UCSD-AML1 (cell line): ENCODE results near the gene HLA-DQA1.
"Not testable (repeated sequence)": the region's sequence is repeated elsewhere in the genome, so short reads cannot be mapped to it uniquely, and the experiment has no call there.

Experiments
- DNase-seq: peaks from one replicate; lab custom pipeline; 2025; ENCODE audit not compliant: unreplicated experiment; lab: John Stamatoyannopoulos, UW

HLA-DQA1 gene

DNA sequence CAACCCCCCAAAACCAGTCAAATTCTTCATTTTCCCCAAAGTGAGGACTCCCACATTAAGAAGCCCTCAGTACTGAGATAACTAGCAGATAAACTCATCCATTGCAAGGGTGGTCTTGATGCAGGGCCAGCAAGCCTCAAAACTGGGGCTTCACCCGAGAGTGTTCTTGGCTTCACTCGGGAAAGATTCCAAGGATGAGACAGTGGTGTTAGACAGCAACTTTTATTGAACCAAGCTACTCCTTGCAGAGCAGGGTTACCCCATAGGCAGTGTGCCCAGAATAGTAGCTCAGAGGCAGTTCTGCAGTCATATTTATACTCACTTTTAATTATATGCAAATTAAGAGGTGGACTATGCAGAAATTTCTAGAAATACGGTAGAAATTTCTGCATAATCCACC is 15.8 kb upstream of the HLA-DQA1 start:
- DNase-seq, result no peak

GRCh38 chr6:32622545-32623401 is 14.4 kb upstream of the HLA-DQA1 start:
- DNase-seq, result peak; percentile 32

GRCh38 chr6:32623693-32624092 is 13.5 kb upstream of the HLA-DQA1 start:
- DNase-seq, result no peak

DNA sequence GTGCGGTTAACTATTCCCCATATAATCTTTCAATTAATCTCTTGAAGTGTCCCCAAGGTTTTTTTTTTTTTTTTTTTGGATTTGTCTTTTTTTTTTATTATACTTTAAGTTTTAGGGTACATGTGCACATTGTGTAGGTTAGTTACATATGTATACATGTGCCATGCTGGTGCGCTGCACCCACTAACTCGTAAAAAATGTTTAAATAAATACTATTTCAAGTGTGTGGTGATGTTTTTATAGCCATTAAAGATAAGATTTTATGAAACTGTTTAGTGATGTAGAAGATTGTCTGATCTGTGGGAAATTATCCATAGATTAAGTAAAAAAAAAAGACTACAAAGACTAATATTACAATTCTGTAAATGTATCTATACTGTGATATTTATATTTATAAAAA is 12.6 kb upstream of the HLA-DQA1 start:
- no peak for DNase-seq

DNA sequence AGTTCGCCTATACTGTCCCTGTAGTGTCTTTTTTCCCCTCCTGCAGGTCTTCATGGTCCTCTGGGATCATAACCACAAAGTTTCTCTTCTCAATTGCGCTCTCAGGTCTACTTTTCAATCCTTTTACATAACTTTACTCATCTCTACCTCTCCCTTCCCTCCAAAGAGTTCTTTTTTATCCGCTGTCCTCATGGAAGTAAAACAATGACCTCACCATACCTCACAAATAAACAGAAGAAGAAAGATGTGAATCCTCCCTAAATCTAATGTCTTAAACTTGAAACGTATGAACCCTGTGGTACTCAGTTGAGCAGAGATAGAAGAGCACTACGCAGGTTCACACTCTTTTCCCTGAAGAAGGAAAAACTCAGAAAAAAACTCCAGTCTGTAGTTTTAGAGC is 12.1 kb upstream of the HLA-DQA1 start:
- DNase-seq, result no peak

DNA sequence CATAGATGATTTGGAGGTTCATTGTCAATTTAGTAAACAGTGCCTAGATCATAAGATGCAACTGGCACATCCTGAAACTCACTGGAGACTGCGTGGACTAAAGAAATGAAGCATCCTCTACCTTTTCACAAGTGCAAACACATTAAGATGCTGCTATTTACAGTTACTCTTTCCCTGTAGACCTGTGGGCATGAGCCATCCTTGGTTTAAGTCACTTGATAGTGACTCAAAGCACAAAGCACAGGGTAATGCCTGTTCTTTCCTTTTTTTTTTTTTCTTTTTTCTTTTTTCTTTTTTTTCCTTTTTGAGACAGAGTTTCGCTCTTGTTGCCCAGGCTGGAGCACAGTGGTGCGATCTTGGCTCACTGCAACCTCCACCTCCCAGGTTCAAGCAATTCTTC is 10.0 kb upstream of the HLA-DQA1 start:
- DNase-seq, result no peak

GRCh38 chr6:32627831-32628230 is 9.4 kb upstream of the HLA-DQA1 start:
- no peak for DNase-seq

GRCh38 chr6:32629793-32630192 is 7.4 kb upstream of the HLA-DQA1 start:
- not testable (repeated sequence) for DNase-seq

- DNase-seq, result no peak
Observed at GRCh38 chr6:32635526-32636123, 1.6 kb upstream of the HLA-DQA1 start.

- DNase-seq, result no peak
Observed at GRCh38 chr6:32637883-32638282, 677 bp downstream of the HLA-DQA1 start.

DNA sequence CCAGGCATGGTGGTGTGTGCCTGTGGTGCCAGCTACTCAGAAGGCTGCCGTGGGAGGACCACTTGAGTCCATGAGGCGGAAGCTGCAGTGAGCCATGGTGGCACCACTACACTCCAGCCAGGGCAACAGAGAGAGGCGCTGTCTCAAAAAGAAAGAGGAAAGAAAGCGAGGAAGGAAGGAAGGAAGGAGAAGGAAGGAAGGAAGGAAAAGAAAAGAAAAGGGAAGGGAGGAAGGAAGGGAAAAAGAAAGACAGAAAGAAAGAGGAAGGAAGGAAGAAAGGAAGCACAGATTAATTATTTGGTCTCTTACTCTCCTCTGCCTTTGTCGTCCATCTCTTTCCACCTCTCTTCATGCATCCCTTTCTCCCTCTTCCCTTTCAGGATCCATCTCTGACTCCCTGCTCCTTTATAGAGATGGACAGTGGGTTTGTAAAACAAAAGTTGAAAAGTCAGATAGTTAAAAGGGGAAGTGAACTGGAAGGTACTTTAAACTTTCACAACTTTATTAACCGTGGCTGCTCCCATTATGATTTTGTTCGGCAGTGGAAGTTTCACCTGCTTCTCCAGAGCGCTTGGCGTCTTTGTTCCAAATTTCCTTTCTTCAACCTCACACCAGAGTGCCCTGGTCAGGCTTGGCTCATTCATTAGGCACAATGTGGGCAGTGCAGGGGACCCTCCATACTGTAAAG is 1.5 kb downstream of the HLA-DQA1 start:
- no peak for DNase-seq

GRCh38 chr6:32639440-32640394 is 2.5 kb downstream of the HLA-DQA1 start:
- no peak for DNase-seq

GRCh38 chr6:32641122-32641521 is 3.9 kb downstream of the HLA-DQA1 start:
- no peak for DNase-seq

DNA sequence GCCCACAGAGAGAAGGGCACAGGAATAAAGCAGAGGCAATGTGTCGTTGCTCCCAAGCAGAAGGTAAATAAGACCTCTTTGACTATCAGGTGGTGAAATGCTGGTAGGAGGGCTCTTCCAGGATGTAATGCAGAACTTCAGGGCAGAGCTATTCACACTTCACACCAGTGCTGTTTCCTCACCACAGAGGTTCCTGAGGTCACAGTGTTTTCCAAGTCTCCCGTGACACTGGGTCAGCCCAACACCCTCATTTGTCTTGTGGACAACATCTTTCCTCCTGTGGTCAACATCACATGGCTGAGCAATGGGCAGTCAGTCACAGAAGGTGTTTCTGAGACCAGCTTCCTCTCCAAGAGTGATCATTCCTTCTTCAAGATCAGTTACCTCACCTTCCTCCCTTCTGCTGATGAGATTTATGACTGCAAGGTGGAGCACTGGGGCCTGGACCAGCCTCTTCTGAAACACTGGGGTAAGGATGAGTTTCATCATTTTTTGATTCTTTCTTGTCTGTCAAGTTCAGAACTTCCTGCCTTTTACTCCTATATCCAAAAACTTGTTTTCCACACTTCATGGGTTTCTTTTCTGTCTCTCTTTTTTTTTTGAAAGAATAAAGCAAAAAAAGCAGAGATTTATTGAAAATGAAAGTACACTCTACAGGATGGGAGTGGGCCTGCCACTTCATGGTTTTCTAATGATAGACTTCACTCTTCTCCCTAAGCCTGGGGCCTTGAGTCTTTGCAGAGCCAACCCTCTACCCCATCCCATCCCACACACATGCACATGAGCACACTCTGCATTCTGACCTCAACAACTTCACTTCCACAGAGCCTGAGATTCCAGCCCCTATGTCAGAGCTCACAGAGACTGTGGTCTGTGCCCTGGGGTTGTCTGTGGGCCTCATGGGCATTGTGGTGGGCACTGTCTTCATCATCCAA is 4.8 kb downstream of the HLA-DQA1 start:
- DNase-seq, result not testable (repeated sequence)

DNA sequence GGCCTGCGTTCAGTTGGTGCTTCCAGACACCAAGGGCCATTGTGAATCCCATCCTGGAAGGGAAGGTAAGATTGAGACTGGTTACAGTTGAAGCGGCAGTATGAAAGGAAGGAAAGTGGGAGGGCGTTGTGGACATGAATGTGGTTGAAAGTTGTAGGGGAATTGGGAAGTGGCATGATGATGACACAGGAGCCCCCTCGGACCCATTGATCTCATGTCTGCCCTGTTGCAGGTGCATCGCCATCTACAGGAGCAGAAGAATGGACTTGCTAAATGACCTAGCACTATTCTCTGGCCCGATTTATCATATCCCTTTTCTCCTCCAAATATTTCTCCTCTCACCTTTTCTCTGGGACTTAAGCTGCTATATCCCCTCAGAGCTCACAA is 5.5 kb downstream of the HLA-DQA1 start:
- no peak for DNase-seq

DNA sequence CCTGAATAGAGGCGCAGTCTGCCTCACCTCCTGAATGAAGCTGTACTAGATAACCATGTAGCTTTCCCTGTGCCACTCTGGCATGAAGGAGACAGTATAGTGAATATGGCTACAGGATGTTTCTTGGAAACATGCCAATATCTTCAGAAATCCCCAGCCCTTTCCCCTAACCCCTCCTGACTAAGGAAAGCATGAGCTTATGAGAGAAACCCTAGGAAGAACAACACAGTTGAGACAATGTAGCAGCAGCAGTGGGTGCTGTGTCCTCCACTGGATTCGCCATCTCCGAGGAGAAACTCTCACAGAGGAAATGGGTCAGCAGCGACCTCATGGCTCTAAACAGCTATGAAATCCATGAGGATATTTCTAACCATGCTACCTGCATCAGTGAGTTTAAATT is 6.7 kb downstream of the HLA-DQA1 start:
- no peak for DNase-seq

GRCh38 chr6:32645047-32645703 is 8.0 kb downstream of the HLA-DQA1 start:
- DNase-seq, result no peak

GRCh38 chr6:32655203-32655710 is 18.1 kb downstream of the HLA-DQA1 start:
- DNase-seq, result no peak

DNA sequence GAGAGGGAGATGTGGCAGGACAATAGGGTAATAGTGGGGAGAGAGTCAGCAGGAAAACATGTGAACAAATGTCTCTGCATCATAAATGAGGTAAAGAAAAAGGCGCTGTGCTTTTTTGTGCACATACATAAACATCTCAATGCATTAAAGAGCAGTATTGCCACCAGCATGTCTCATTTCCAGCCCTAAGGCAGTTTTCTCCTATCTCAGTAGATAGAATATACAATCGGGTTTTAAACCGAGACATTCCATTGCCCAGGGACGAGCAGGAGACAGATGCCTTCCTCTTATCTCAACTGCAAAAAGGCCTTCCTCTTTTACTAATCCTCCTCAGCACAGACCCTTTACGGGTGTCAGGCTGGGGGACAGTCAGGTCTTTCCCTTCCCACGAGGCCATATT is 20.1 kb downstream of the HLA-DQA1 start:
- not testable (repeated sequence) for DNase-seq
